Sigmoid colon (tissue), 4 donors: ENCODE measurements around the gene SOX13.

Source experiments
- CTCF ChIP-seq, 4 experiments: fragments of 450-650 bp in 3 of 4; fragments of 200-600 bp in 1 of 4; IDR thresholded peaks; one replicate each; pipeline ENCODE4 v1.5.1; 2016 to 2019; ENCODE audit warnings: antibody characterized with exemption in 4 of 4, mild to moderate bottlenecking in 3 of 4, moderate library complexity in 2 of 4
- EP300 ChIP-seq, 4 donors: sonication (generic); formaldehyde crosslinking; IDR thresholded peaks; one replicate each; pipeline ENCODE4 v1.6.1; 2017; ENCODE audit warnings: antibody characterized with exemption in 4 of 4

GRCh38 chr1:204162494-204163074 is 89.7 kb downstream of the SOX13 start:
- TF ChIP-seq CTCF (IDR thresholded peaks at IDR 0.05) (peak; percentile 90 to 98 (median 94)), EP300 (IDR thresholded peaks at IDR 0.05) (no peak)
